H9 (cell line): ENCODE data around the gene ZNF821. TPM values are rescaled to one million over a fixed set of nuclear protein-coding genes. Genes with fewer than 3 reads are reported as not detected.

ENCODE experiments used
- DNase-seq: peaks from one replicate; pipeline ENCODE4 v3.0.0-alpha.2; 2017
- H2AFZ ChIP-seq: one replicate; pipeline ENCODE4 v1.6.1; 2013; ENCODE audit warnings: mild to moderate bottlenecking, low read length, control low read depth, moderate library complexity
- H2AK5ac ChIP-seq: 2 replicates; pipeline ENCODE4 v1.6.1; 2013; ENCODE audit warnings: low read length, control low read depth, mixed read lengths; ENCODE audit not compliant: insufficient read length
- H2BK120ac ChIP-seq: one replicate; pipeline ENCODE4 v1.6.1; 2013; ENCODE audit warnings: low read depth, mild to moderate bottlenecking, low read length, control low read depth, inconsistent platforms; ENCODE audit not compliant: poor library complexity, severe bottlenecking
- H2BK12ac ChIP-seq: 2 replicates; pipeline ENCODE4 v1.6.1; 2013; ENCODE audit warnings: low read length, control low read depth, mixed read lengths, low read depth; ENCODE audit not compliant: insufficient read length
- H2BK15ac ChIP-seq: 2 replicates; pipeline ENCODE4 v1.6.1; 2013; ENCODE audit warnings: low read depth, low read length, control low read depth
- H2BK20ac ChIP-seq: one replicate; pipeline ENCODE4 v1.6.1; 2013; ENCODE audit warnings: low read depth, mild to moderate bottlenecking, low read length, control low read depth, inconsistent platforms; ENCODE audit not compliant: poor library complexity, severe bottlenecking
- H2BK5ac ChIP-seq: 2 replicates; pipeline ENCODE4 v1.6.1; 2013; ENCODE audit warnings: low read length, control low read depth, mixed read lengths; ENCODE audit not compliant: insufficient read length
- H3K14ac ChIP-seq: 2 replicates; pipeline ENCODE4 v1.6.1; 2013; ENCODE audit warnings: low read length, control low read depth; ENCODE audit not compliant: insufficient read depth
- H3K18ac ChIP-seq: 2 replicates; pipeline ENCODE4 v1.6.1; 2013; ENCODE audit warnings: low read depth, mild to moderate bottlenecking, mixed read lengths, low read length, control low read depth; ENCODE audit not compliant: insufficient read length
- H3K23ac ChIP-seq: 2 replicates; pipeline ENCODE4 v1.6.1; 2013; ENCODE audit warnings: low read length, control low read depth, mixed read lengths, low read depth; ENCODE audit not compliant: insufficient read length
- H3K23me2 ChIP-seq: 2 replicates; pipeline ENCODE4 v1.6.1; 2013; ENCODE audit warnings: low read depth, mild to moderate bottlenecking, mixed read lengths, low read length, control low read depth; ENCODE audit not compliant: insufficient read length, poor library complexity, severe bottlenecking
- H3K27ac ChIP-seq: 2 replicates; pipeline ENCODE4 v1.5.1; 2013; ENCODE audit warnings: low read length, control low read depth, mixed read lengths, low read depth; ENCODE audit not compliant: insufficient read length
- H3K27me3 ChIP-seq: 2 replicates; pipeline ENCODE4 v1.6.1; 2013; ENCODE audit warnings: low read length, control low read depth, inconsistent platforms; ENCODE audit not compliant: insufficient read depth
- H3K4ac ChIP-seq: 2 replicates; pipeline ENCODE4 v1.6.1; 2013; ENCODE audit warnings: low read depth, mild to moderate bottlenecking, control low read depth, inconsistent platforms, low read length, moderate library complexity
- H3K4me1 ChIP-seq: 2 replicates; pipeline ENCODE4 v1.6.1; 2013; ENCODE audit warnings: low read length, control low read depth, inconsistent platforms; ENCODE audit not compliant: insufficient read depth
- H3K4me2 ChIP-seq: 2 replicates; pipeline ENCODE4 v1.6.1; 2013; ENCODE audit warnings: low read length, control low read depth, mixed read lengths; ENCODE audit not compliant: insufficient read length, insufficient read depth
- H3K56ac ChIP-seq: 2 replicates; pipeline ENCODE4 v1.6.1; 2013; ENCODE audit warnings: low read depth, mild to moderate bottlenecking, mixed read lengths, low read length, control low read depth; ENCODE audit not compliant: insufficient read length
- H3K79me1 ChIP-seq: 2 replicates; pipeline ENCODE4 v1.6.1; 2013; ENCODE audit warnings: low read depth, mild to moderate bottlenecking, moderate library complexity, low read length, control low read depth, inconsistent platforms; ENCODE audit not compliant: insufficient read depth, poor library complexity, severe bottlenecking
- H3K79me2 ChIP-seq: 2 replicates; pipeline ENCODE4 v1.6.1; 2013; ENCODE audit warnings: low read length, control low read depth, inconsistent platforms; ENCODE audit not compliant: insufficient read depth
- H3K9ac ChIP-seq: 2 replicates; pipeline ENCODE4 v1.6.1; 2013; ENCODE audit warnings: low read length, control low read depth, mixed read lengths; ENCODE audit not compliant: insufficient read length; ENCODE audit errors: extremely low read depth
- H3K9me3 ChIP-seq: one replicate; pipeline ENCODE4 v1.6.1; 2013; ENCODE audit warnings: low read depth, low read length, inconsistent platforms; ENCODE audit not compliant: control insufficient read depth
- H3T11ph ChIP-seq: one replicate; pipeline ENCODE4 v1.6.1; 2013; ENCODE audit warnings: mild to moderate bottlenecking, low read length, control low read depth, inconsistent platforms
- H4K20me1 ChIP-seq: one replicate; pipeline ENCODE4 v1.6.1; 2013; ENCODE audit not compliant: control insufficient read depth, insufficient read length, insufficient read depth
- H4K5ac ChIP-seq: 2 replicates; pipeline ENCODE4 v1.6.1; 2013; ENCODE audit warnings: low read depth, mild to moderate bottlenecking, mixed read lengths, low read length, control low read depth; ENCODE audit not compliant: insufficient read length
- H4K8ac ChIP-seq: replicated peaks from 2 replicates; pipeline ENCODE4 v1.6.1; 2013; ENCODE audit warnings: low read length, control low read depth, mixed read lengths, low read depth; ENCODE audit not compliant: insufficient read length
- H4K91ac ChIP-seq: 2 replicates; pipeline ENCODE4 v1.6.1; 2013; ENCODE audit warnings: low read depth, mild to moderate bottlenecking, moderate library complexity, mixed read lengths, low read length, control low read depth; ENCODE audit not compliant: insufficient read length
- H3K27ac Mint-ChIP-seq, 3 experiments: 2 replicates in 2 of 3; 3 replicates in 1 of 3; pipeline ENCODE4 v1.8.0; 2020 to 2021; ENCODE audit warnings: mixed read lengths in 3 of 3, mild to moderate bottlenecking in 1 of 3, moderate library complexity in 1 of 3
- H3K27me3 Mint-ChIP-seq: 2 replicates; pipeline ENCODE4 v1.8.0; 2021; ENCODE audit warnings: low read depth, mild to moderate bottlenecking, moderate library complexity, mixed read lengths
- H3K36me3 Mint-ChIP-seq, 3 experiments: 2 replicates in 2 of 3; 3 replicates in 1 of 3; pipeline ENCODE4 v1.8.0; 2020 to 2021; ENCODE audit warnings: low read depth in 3 of 3, mixed read lengths in 3 of 3; ENCODE audit not compliant: insufficient read depth in 1 of 3
- H3K4me1 Mint-ChIP-seq, 2 experiments: 2 replicates each; pipeline ENCODE4 v1.8.0; 2020; ENCODE audit warnings: mixed read lengths in 2 of 2
- H3K4me3 Mint-ChIP-seq, 2 experiments: 2 replicates in 1 of 2; 3 replicates in 1 of 2; pipeline ENCODE4 v1.8.0; 2020 to 2021; ENCODE audit warnings: mild to moderate bottlenecking in 2 of 2, mixed read lengths in 2 of 2, moderate library complexity in 1 of 2
- H3K9me3 Mint-ChIP-seq, 2 experiments: 2 replicates in 1 of 2; 3 replicates in 1 of 2; pipeline ENCODE4 v1.8.0; 2020; ENCODE audit warnings: mild to moderate bottlenecking in 2 of 2, mixed read lengths in 2 of 2, moderate library complexity in 1 of 2
- CTCF ChIP-seq: fragments of 200-600 bp; sonication (generic); conservative IDR thresholded peaks from 3 replicates; pipeline ENCODE4 v1.8.0; 2021; ENCODE audit warnings: antibody characterized with exemption, mild to moderate bottlenecking
- WGBS: extraction: QIAGEN DNeasy Blood & Tissue Kit; methylation state at CpG from one replicate; pipeline ENCODE4 v1.1.7; 2013; ENCODE audit warnings: missing lambda C conversion rate, low lambda C conversion rate, mixed read lengths; ENCODE audit not compliant: insufficient read length; ENCODE audit errors: extremely low coverage; 5-methylcytosine and 5-hydroxymethylcytosine counted together
- total RNA-seq: library from RNA; stranded (reverse); gene quantifications from 2 replicates; pipeline ENCODE4 v1.2.1, GENCODE V29; 2021

ZNF821 gene
- total RNA-seq, 1 experiment from 2014 or later = 12.5 TPM

- TF ChIP-seq CTCF = no peak
- Mint-ChIP-seq H3K4me3 (no peak overlapping the region), H3K9me3 (no peaks in the 10 kb centered on the region), H3K27me3 (no peaks in the 10 kb centered on the region; the same call in 1 of the 2 replicates), H3K4me1 (no peaks in the 10 kb centered on the region), H3K36me3 (peaks cover 11 to 55% (median 34%) of the 10 kb centered on the region in 3 experiments; a peak in 6 of 7 replicates), H3K27ac (peak overlapping the region in 1 of 3 experiments; percentile 28; a peak in 1 of 7 replicates)
- Histone ChIP-seq H3K79me2 (no peaks in the 10 kb centered on the region; the same call in 1 of the 2 replicates), H2BK5ac (no peak overlapping the region), H3K14ac (no peak overlapping the region), H3K23ac (no peak overlapping the region), H4K5ac (no peak overlapping the region), H4K8ac (no peak overlapping the region), H3K9me3 (no peaks in the 10 kb centered on the region), H2BK120ac (no peak overlapping the region), H3K27ac (no peak overlapping the region), H3T11ph (no peak overlapping the region), H2AFZ (no peak overlapping the region), H3K23me2 (no peaks in the 10 kb centered on the region), H2BK12ac (no peak overlapping the region), H4K20me1 (no peaks in the 10 kb centered on the region), H3K9ac (no peak overlapping the region), H3K56ac (no peak overlapping the region), H2BK20ac (no peak overlapping the region), H3K4ac (no peak overlapping the region), H4K91ac (no peak overlapping the region), H3K4me1 (no peaks in the 10 kb centered on the region), H3K4me2 (no peak overlapping the region), H2BK15ac (no peak overlapping the region), H2AK5ac (no peak overlapping the region), H3K27me3 (no peaks in the 10 kb centered on the region), H3K79me1 (no peaks in the 10 kb centered on the region), H3K18ac (no peak overlapping the region)
- DNase-seq = no peak
- WGBS = no CpG with 5 or more reads among the region's 4 CpGs
These were observed 29.5 kb downstream of the ZNF821 start for GRCh38 chr16:71854369-71854948.
